GM19372 (cell line): ENCODE measurements around the gene CDNF.
"Not testable (repeated sequence)": the region's sequence is repeated elsewhere in the genome, so short reads cannot be mapped to it uniquely, and the experiment has no call there.

ENCODE experiments used
- ATAC-seq: cut with Tn5 transposase; IDR thresholded peaks from one replicate; pipeline ENCODE4 v1.9.1; 2021; ENCODE audit warnings: mild to moderate bottlenecking, low read depth, moderate library complexity; ENCODE audit not compliant: unreplicated experiment

CDNF gene

GRCh38 chr10:14837757-14838581 lies at the start of gene CDNF, which contains the start of the genes HSPA14 and MSANTD7:
Gene CDNF, minus strand, starts transcription at chr10:14838037. Its CDS starts 91 bp downstream, at chr10:14837946.
Gene HSPA14, plus strand, starts transcription at chr10:14838306. Its CDS starts 97 bp downstream, at chr10:14838403.
Gene MSANTD7, plus strand, starts transcription at chr10:14838306. Its CDS starts 3,979 bp downstream, at chr10:14842285.
- ATAC-seq = peak; percentile 91

- ATAC-seq = no peak
Measured at GRCh38 chr10:14884082-14884481, 46.2 kb upstream of the CDNF start.

- ATAC-seq = no peak
Measured at GRCh38 chr10:14880229-14880628, 42.4 kb upstream of the CDNF start.

- ATAC-seq = no peak
Measured at GRCh38 chr10:14879928-14880193, 42.0 kb upstream of the CDNF start.

GRCh38 chr10:14879124-14879927 lies 41.5 kb upstream of the CDNF start:
- peak; percentile 24 for ATAC-seq

- ATAC-seq = peak; percentile 92
Measured at GRCh38 chr10:14878266-14879123, 40.7 kb upstream of the CDNF start, which contains the start of gene SUV39H2. Gene SUV39H2, plus strand, starts transcription at chr10:14878866. Its CDS starts 23 bp downstream, at chr10:14878889.

- no peak for ATAC-seq
Measured at GRCh38 chr10:14876764-14877163, 38.9 kb upstream of the CDNF start.

- ATAC-seq = no peak
Measured at GRCh38 chr10:14875941-14876340, 38.1 kb upstream of the CDNF start.

- no peak for ATAC-seq
Measured at GRCh38 chr10:14873090-14873760, 35.4 kb upstream of the CDNF start.

GRCh38 chr10:14864871-14865270 lies 27.0 kb upstream of the CDNF start:
- ATAC-seq = not testable (repeated sequence)

- not testable (repeated sequence) for ATAC-seq
Measured at GRCh38 chr10:14864466-14864865, 26.6 kb upstream of the CDNF start.

GRCh38 chr10:14860791-14861190 lies 23.0 kb upstream of the CDNF start:
- ATAC-seq = no peak

- no peak for ATAC-seq
Measured at GRCh38 chr10:14859775-14860174, 21.9 kb upstream of the CDNF start.

GRCh38 chr10:14859043-14859442 lies 21.2 kb upstream of the CDNF start:
- ATAC-seq = no peak

- no peak for ATAC-seq
Measured at GRCh38 chr10:14858338-14858960, 20.6 kb upstream of the CDNF start.

- ATAC-seq = no peak
Measured at GRCh38 chr10:14855453-14855852, 17.6 kb upstream of the CDNF start.

GRCh38 chr10:14852236-14852635 lies 14.4 kb upstream of the CDNF start:
- ATAC-seq = no peak

- ATAC-seq = no peak
Measured at GRCh38 chr10:14844948-14845347, 7.1 kb upstream of the CDNF start.

GRCh38 chr10:14843327-14843988 lies 5.6 kb upstream of the CDNF start:
- ATAC-seq = no peak
